GM23248 (cell line): ENCODE data around the gene XIRP1. TPM values are rescaled to one million over a fixed set of nuclear protein-coding genes. Genes with fewer than 3 reads are reported as not detected.
"Not testable (repeated sequence)": the region's sequence is repeated elsewhere in the genome, so short reads cannot be mapped to it uniquely, and the experiment has no call there.

ENCODE experiments used
- DNase-seq: peaks from one replicate; pipeline ENCODE4 v3.0.0-alpha.2; 2015
- H2AFZ ChIP-seq: fragments of 200-600 bp; sonication (generic); 2 replicates; pipeline ENCODE4 v1.6.1; 2016; ENCODE audit warnings: antibody characterized with exemption
- H3F3A ChIP-seq: fragments of 200-600 bp; sonication (generic); 2 replicates; pipeline ENCODE4 v1.6.1; 2016; ENCODE audit warnings: mild to moderate bottlenecking, antibody characterized with exemption, mixed run types; ENCODE audit not compliant: insufficient read depth
- H3K27ac ChIP-seq: fragments of 200-600 bp; sonication (generic); 2 replicates; pipeline ENCODE4 v1.5.1; 2016; ENCODE audit warnings: mild to moderate bottlenecking
- H3K27me3 ChIP-seq: fragments of 200-600 bp; sonication (generic); replicated peaks from 2 replicates; pipeline ENCODE4 v1.6.1; 2016; ENCODE audit warnings: mild to moderate bottlenecking; ENCODE audit not compliant: insufficient read depth
- H3K36me3 ChIP-seq: fragments of 200-600 bp; sonication (generic); 2 replicates; pipeline ENCODE4 v1.6.1; 2016; ENCODE audit warnings: low read depth, mild to moderate bottlenecking
- H3K4me1 ChIP-seq: fragments of 200-600 bp; sonication (generic); 2 replicates; pipeline ENCODE4 v1.6.1; 2016; ENCODE audit warnings: mild to moderate bottlenecking; ENCODE audit not compliant: insufficient read depth
- H3K4me2 ChIP-seq: fragments of 200-600 bp; sonication (generic); one replicate; pipeline ENCODE4 v1.6.1; 2016; ENCODE audit warnings: mild to moderate bottlenecking; ENCODE audit not compliant: unreplicated experiment
- H3K4me3 ChIP-seq: fragments of 200-600 bp; sonication (generic); 2 replicates; pipeline ENCODE4 v1.5.1; 2016; ENCODE audit warnings: mild to moderate bottlenecking
- H3K79me2 ChIP-seq: fragments of 200-600 bp; sonication (generic); 2 replicates; pipeline ENCODE4 v1.6.1; 2016; ENCODE audit warnings: mild to moderate bottlenecking; ENCODE audit not compliant: insufficient read depth
- H3K9ac ChIP-seq: fragments of 200-600 bp; sonication (generic); 2 replicates; pipeline ENCODE4 v1.6.1; 2016; ENCODE audit warnings: mild to moderate bottlenecking
- H3K9me2 ChIP-seq: fragments of 200-600 bp; sonication (generic); 2 replicates; pipeline ENCODE4 v1.6.1; 2016; ENCODE audit warnings: mixed run types, mild to moderate bottlenecking, moderate library complexity; ENCODE audit not compliant: insufficient read depth
- H3K9me3 ChIP-seq: fragments of 200-600 bp; sonication (generic); one replicate; pipeline ENCODE4 v1.6.1; 2017; ENCODE audit warnings: low read depth
- H4K20me1 ChIP-seq: fragments of 200-600 bp; sonication (generic); 2 replicates; pipeline ENCODE4 v1.6.0; 2016; ENCODE audit not compliant: insufficient read depth
- EZH2 ChIP-seq: fragments of 200-600 bp; sonication (generic); IDR thresholded peaks from 2 replicates; pipeline ENCODE4 v1.6.1; 2018; ENCODE audit warnings: antibody characterized with exemption, mild to moderate bottlenecking; ENCODE audit not compliant: insufficient read depth, poor library complexity, severe bottlenecking
- EZH2phosphoT487 ChIP-seq: fragments of 200-600 bp; sonication (generic); IDR thresholded peaks from 2 replicates; pipeline ENCODE4 v1.6.1; 2018; ENCODE audit warnings: antibody characterized with exemption, moderate library complexity, mild to moderate bottlenecking, low read depth; ENCODE audit not compliant: insufficient read depth
- WGBS, 2 experiments: methylation state at CpG; one replicate each; pipeline ENCODE4 v1.1.6; 2015 to 2017; ENCODE audit warnings: low lambda C conversion rate in 2 of 2, low coverage in 1 of 2; ENCODE audit errors: missing lambda C conversion rate in 2 of 2; 5-methylcytosine and 5-hydroxymethylcytosine counted together
- in situ Hi-C: fragments of 300-500 bp; cut with MboI; formaldehyde crosslinking; loops from 2 replicates; pipeline ENCODE4 v1.15.0; 2020
- polyA plus RNA-seq: library from polyadenylated mRNA; unstranded; fragments of >200 nt; fragmentation: Nextera tagmentation; extraction: Ambion mirVana; gene quantifications from 2 replicates; pipeline ENCODE4 v1.2.1, GENCODE V29; 2016
- total RNA-seq: library from RNA; depleted of rRNA; stranded (reverse); fragments of >200 nt; shearing (Covaris generic); gene quantifications from 2 replicates; pipeline ENCODE4 v1.2.3, GENCODE V29; 2014

The XIRP1 gene
- total and polyA plus RNA-seq, 2 experiments from 2014 or later, result not detected

DNA sequence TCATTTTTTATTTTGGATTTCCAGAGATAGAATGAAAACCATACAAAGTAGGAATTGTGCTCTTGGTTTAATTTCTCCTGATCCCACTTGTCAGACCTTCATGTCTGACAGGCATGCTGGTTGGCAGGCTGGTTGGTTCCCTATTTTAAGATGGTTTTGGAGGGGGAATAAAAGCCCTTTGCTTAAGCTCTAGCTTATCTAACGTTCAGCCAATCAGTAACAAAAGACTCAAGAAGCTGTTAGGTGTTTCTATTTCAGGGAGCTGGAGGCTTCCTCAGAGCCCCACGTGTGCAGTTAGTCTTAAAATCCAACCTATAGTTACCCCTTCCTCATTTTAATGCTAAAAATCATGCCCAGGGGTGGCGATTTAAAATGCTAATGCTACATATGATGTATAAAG, 40.5 kb upstream of the XIRP1 start:
- Histone ChIP-seq H3K27ac (no peak overlapping the region), H2AFZ (no peak overlapping the region), H3K79me2 (no peaks in the 10 kb centered on the region), H3K4me3 (no peak overlapping the region), H3K4me2 (no peak overlapping the region), H3K9me3 (no peaks in the 10 kb centered on the region), H4K20me1 (no peaks in the 10 kb centered on the region), H3K9ac (no peak overlapping the region), H3K36me3 (no peaks in the 10 kb centered on the region), H3K4me1 (no peaks in the 10 kb centered on the region), H3K9me2 (no peaks in the 10 kb centered on the region), H3F3A (no peaks in the 10 kb centered on the region), H3K27me3 (peaks cover 18% of the 10 kb centered on the region; the same call in 1 of the 2 replicates)
- no peak for DNase-seq
- in situ Hi-C loops, result no loop called here
- 21 to 27% methylated on average over 3 of the region's 3 CpGs for WGBS, 2 experiments
- TF ChIP-seq EZH2 (no peak), EZH2phosphoT487 (no peak)

DNA sequence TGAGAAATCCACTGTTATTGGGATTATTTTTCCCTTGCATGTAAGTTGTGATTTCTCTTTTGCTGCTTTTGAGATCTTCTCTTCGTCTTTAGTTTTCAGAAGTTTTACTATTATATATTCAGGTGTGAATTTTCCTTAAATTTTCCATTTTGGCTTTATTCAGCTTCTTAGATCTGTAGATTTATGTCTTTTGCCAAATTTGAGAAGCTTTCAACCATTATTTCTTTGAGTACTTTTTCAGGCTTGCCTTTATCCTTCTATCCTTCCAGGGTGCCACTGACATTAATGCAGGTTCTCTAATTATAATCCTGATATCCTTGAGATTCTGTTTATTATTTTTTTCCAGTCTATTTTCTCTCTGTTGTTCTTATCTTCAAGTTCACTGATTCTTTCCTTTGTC, 38.1 kb upstream of the XIRP1 start:
- Histone ChIP-seq H3K9ac (no peak overlapping the region), H3F3A (no peaks in the 10 kb centered on the region), H3K9me3 (no peaks in the 10 kb centered on the region), H3K27ac (no peak overlapping the region), H3K4me2 (no peak overlapping the region), H2AFZ (no peak overlapping the region), H4K20me1 (no peaks in the 10 kb centered on the region), H3K27me3 (peaks cover 18% of the 10 kb centered on the region; the same call in 1 of the 2 replicates), H3K4me3 (no peak overlapping the region), H3K36me3 (no peaks in the 10 kb centered on the region), H3K4me1 (no peaks in the 10 kb centered on the region), H3K79me2 (no peaks in the 10 kb centered on the region), H3K9me2 (no peaks in the 10 kb centered on the region)
- no peak for DNase-seq
- 26 to 32% methylated on average over 1 of the region's 1 CpG for WGBS, 2 experiments
- in situ Hi-C loops, result no loop called here
- TF ChIP-seq EZH2, result no peak
- no peak for TF ChIP-seq EZH2phosphoT487

GRCh38 chr3:39228496-39228895, 36.1 kb upstream of the XIRP1 start:
- Histone ChIP-seq H3K4me2 (no peak overlapping the region), H2AFZ (no peak overlapping the region), H3K4me3 (no peak overlapping the region), H3K4me1 (no peaks in the 10 kb centered on the region), H3K27me3 (peaks cover 20% of the 10 kb centered on the region), H3K27ac (no peak overlapping the region), H3K9me2 (no peaks in the 10 kb centered on the region), H3K9me3 (no peaks in the 10 kb centered on the region), H3K9ac (no peak overlapping the region), H3F3A (no peaks in the 10 kb centered on the region), H4K20me1 (no peaks in the 10 kb centered on the region), H3K36me3 (no peaks in the 10 kb centered on the region), H3K79me2 (no peaks in the 10 kb centered on the region)
- TF ChIP-seq EZH2, result no peak
- WGBS, 2 experiments, result 44 to 56% methylated on average over 3 to 4 of the region's 4 CpGs
- in situ Hi-C loops, result no loop called here
- no peak for DNase-seq

DNA sequence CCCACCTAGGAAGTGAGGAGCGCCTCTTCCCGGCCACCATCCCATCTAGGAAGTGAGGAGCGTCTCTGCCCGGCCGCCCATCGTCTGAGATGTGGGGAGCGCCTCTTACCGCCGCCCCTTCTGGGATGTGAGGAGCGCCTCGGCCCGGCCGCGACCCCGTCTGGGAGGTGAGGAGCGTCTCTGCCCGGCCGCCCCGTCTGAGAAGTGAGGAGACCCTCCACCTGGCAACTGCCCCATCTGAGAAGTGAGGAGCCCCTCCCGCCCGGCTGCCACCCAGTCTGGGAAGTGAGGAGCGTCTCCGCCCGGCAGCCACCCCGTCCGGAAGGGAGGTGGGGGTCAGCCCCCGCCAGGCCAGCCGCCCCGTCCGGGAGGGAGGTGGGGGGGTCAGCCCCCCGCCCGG, 35.2 kb upstream of the XIRP1 start:
- H3K9me3 ChIP-seq, H3K9me2 ChIP-seq, H3K36me3 ChIP-seq, H3K9ac ChIP-seq, DNase-seq, H3K4me2 ChIP-seq, H3K27ac ChIP-seq, H3F3A ChIP-seq, H3K4me1 ChIP-seq, H3K79me2 ChIP-seq, H3K4me3 ChIP-seq, H2AFZ ChIP-seq, H4K20me1 ChIP-seq, in situ Hi-C loops: not testable (repeated sequence)
- peaks cover 20% of the 10 kb centered on the region for H3K27me3 ChIP-seq
- 93% methylated on average over 23 of the region's 32 CpGs; no CpG with 5 or more reads in 1 of the 2 experiments for WGBS, 2 experiments

GRCh38 chr3:39226106-39226741, 33.8 kb upstream of the XIRP1 start:
- DNase-seq, result no peak
- Histone ChIP-seq H3K4me1 (no peaks in the 10 kb centered on the region), H3K4me3 (no peak overlapping the region), H3K4me2 (no peak overlapping the region), H3K9me3 (no peaks in the 10 kb centered on the region), H3K79me2 (no peaks in the 10 kb centered on the region), H3F3A (no peaks in the 10 kb centered on the region), H2AFZ (no peak overlapping the region), H3K27me3 (peaks cover 29% of the 10 kb centered on the region), H3K27ac (no peak overlapping the region), H3K36me3 (no peaks in the 10 kb centered on the region), H3K9me2 (no peaks in the 10 kb centered on the region), H4K20me1 (no peaks in the 10 kb centered on the region), H3K9ac (no peak overlapping the region)
- TF ChIP-seq EZH2 (no peak), EZH2phosphoT487 (no peak)
- WGBS, 2 experiments, result 24 to 40% methylated on average over 3 of the region's 3 CpGs
- in situ Hi-C loops, result no loop called here
